GM10266 (cell line): ENCODE measurements around the gene OCIAD2.
"Not testable (repeated sequence)": the region's sequence is repeated elsewhere in the genome, so short reads cannot be mapped to it uniquely, and the experiment has no call there.

Experiments
- DNase-seq: peaks from one replicate; pipeline ENCODE4 v3.0.0; 2012; ENCODE audit errors: extremely low spot score
- CTCF ChIP-seq: IDR thresholded peaks from 2 replicates; pipeline ENCODE4 v1.5.1; 2012; ENCODE audit warnings: mild to moderate bottlenecking, low read depth; ENCODE audit not compliant: control insufficient read depth, insufficient read depth; ENCODE audit errors: missing control alignments

OCIAD2 gene

GRCh38 chr4:48944252-48944651, 37.7 kb upstream of the OCIAD2 start:
- DNase-seq, result no peak
- no peak for TF ChIP-seq CTCF

GRCh38 chr4:48943387-48943786, 36.8 kb upstream of the OCIAD2 start:
- no peak for TF ChIP-seq CTCF
- DNase-seq, result no peak

- DNase-seq, result no peak
- no peak for TF ChIP-seq CTCF
These were observed 33.2 kb upstream of the OCIAD2 start for GRCh38 chr4:48939785-48940184.

- no peak for TF ChIP-seq CTCF
- DNase-seq, result no peak
These were observed 32.3 kb upstream of the OCIAD2 start for GRCh38 chr4:48938831-48939230.

GRCh38 chr4:48937033-48937432, 30.5 kb upstream of the OCIAD2 start:
- no peak for DNase-seq
- TF ChIP-seq CTCF, result no peak

GRCh38 chr4:48931459-48931858, 24.9 kb upstream of the OCIAD2 start:
- no peak for DNase-seq
- no peak for TF ChIP-seq CTCF

- no peak for DNase-seq
- no peak for TF ChIP-seq CTCF
These were observed 24.1 kb upstream of the OCIAD2 start for GRCh38 chr4:48930654-48931053.

GRCh38 chr4:48924416-48924815, 17.8 kb upstream of the OCIAD2 start:
- DNase-seq, result no peak
- no peak for TF ChIP-seq CTCF

- not testable (repeated sequence) for DNase-seq
These were observed 16.5 kb upstream of the OCIAD2 start for GRCh38 chr4:48923065-48923464.
